SH-SY5Y (cell line): Measurements from ENCODE around the gene PLB1.

Source experiments
- GATA2 ChIP-seq: IDR thresholded peaks from 2 replicates; pipeline ENCODE4 v1.6.1; 2011; ENCODE audit warnings: mild to moderate bottlenecking, low read depth, low read length
- GATA3 ChIP-seq: IDR thresholded peaks from 2 replicates; pipeline ENCODE4 v1.6.1; 2011; ENCODE audit warnings: low read depth, mild to moderate bottlenecking, low read length, moderate library complexity

GRCh38 chr2:28598484-28598883, 102.6 kb downstream of the PLB1 start:
- no peak for TF ChIP-seq GATA2
- no peak for TF ChIP-seq GATA3
